Natural killer cell (primary cell): ENCODE results near the gene BAX. TPM values are rescaled to one million over a fixed set of nuclear protein-coding genes. Genes with fewer than 3 reads are reported as not detected.

Experiments used
- ATAC-seq, 3 donors: fragments of 150-1000 bp in 2 of 3; fragments of 200-7000 bp in 1 of 3; cut with Tn5 transposase; 1 replicate in 1 of 3; 2 replicates in 2 of 3; pipeline ENCODE4 v1.10.0; 2021; ENCODE audit warnings: mild to moderate bottlenecking in 2 of 3, moderate library complexity in 2 of 3
- DNase-seq, 2 donors: peaks; one replicate each; pipeline versions ENCODE4 v3.0.0 to v3.0.0-alpha.2; 2013 to 2021; ENCODE audit warnings: mixed read lengths in 1 of 2
- H3K27ac ChIP-seq: one replicate; pipeline ENCODE4 v1.5.1; 2013; ENCODE audit warnings: mild to moderate bottlenecking, low read length
- H3K27me3 ChIP-seq: one replicate; pipeline ENCODE4 v1.6.1; 2013; ENCODE audit warnings: low read length; ENCODE audit not compliant: control insufficient read depth, insufficient read depth
- H3K36me3 ChIP-seq: one replicate; pipeline ENCODE4 v1.6.1; 2013; ENCODE audit warnings: low read length; ENCODE audit not compliant: control insufficient read depth, insufficient read depth
- H3K4me1 ChIP-seq: one replicate; pipeline ENCODE4 v1.6.1; 2013; ENCODE audit warnings: low read length; ENCODE audit not compliant: control insufficient read depth, insufficient read depth
- H3K4me3 ChIP-seq: one replicate; pipeline ENCODE4 v1.5.1; 2013; ENCODE audit warnings: low read length
- H3K9me3 ChIP-seq: one replicate; pipeline ENCODE4 v1.6.1; 2013; ENCODE audit warnings: low read length; ENCODE audit not compliant: control insufficient read depth, insufficient read depth
- H3K27ac Mint-ChIP-seq, 2 donors: one replicate each; pipeline ENCODE4 v1.8.0; 2022; ENCODE audit warnings: mild to moderate bottlenecking in 2 of 2, mixed read lengths in 2 of 2, moderate library complexity in 1 of 2
- H3K27me3 Mint-ChIP-seq, 2 donors: one replicate each; pipeline ENCODE4 v1.8.0; 2022; ENCODE audit warnings: low read depth in 2 of 2, mixed read lengths in 2 of 2
- H3K36me3 Mint-ChIP-seq: one replicate; pipeline ENCODE4 v1.8.0; 2022; ENCODE audit warnings: mixed read lengths
- H3K4me1 Mint-ChIP-seq, 2 donors: one replicate each; pipeline ENCODE4 v1.8.0; 2022; ENCODE audit warnings: mixed read lengths in 2 of 2
- H3K4me3 Mint-ChIP-seq: one replicate; pipeline ENCODE4 v1.8.0; 2022; ENCODE audit warnings: mild to moderate bottlenecking, moderate library complexity, mixed read lengths
- H3K9me3 Mint-ChIP-seq, 2 donors: one replicate each; pipeline ENCODE4 v1.8.0; 2022; ENCODE audit warnings: mixed read lengths in 2 of 2
- CTCF ChIP-seq: fragments of 200-600 bp; IDR thresholded peaks from one replicate; pipeline ENCODE4 v1.8.0; 2022; ENCODE audit warnings: antibody characterized with exemption
- WGBS: methylation state at CpG from one replicate; pipeline ENCODE4 v1.1.7; 2013; ENCODE audit warnings: missing lambda C conversion rate; ENCODE audit not compliant: insufficient coverage; 5-methylcytosine and 5-hydroxymethylcytosine counted together
- intact Hi-C: fragments of 100-400 bp; cut with micrococcal nuclease; formaldehyde crosslinking; loops from one replicate; pipeline ENCODE4 v1.14.2; 2022
- total RNA-seq, 4 donors: library from RNA; stranded (reverse); fragments of 120-200 nt in 1 of 4; gene quantifications; one replicate each; pipeline versions ENCODE4 v1.2.3 to v1.2.4, GENCODE V29; 2013 to 2022

The BAX gene
- 100 to 1,000 TPM; 117 to 133 (median 120) TPM for total RNA-seq
- total RNA-seq (2013) = 64.9 TPM

GRCh38 chr19:48954595-48955307 lies at the start of gene BAX:
Gene BAX, plus strand, starts transcription at chr19:48954875. Its CDS starts 54 bp downstream, at chr19:48954929.
- Histone ChIP-seq H3K36me3 (no peaks in the 10 kb centered on the region), H3K4me3 (peak within 1 kb of the TSS; percentile 100)

DNA sequence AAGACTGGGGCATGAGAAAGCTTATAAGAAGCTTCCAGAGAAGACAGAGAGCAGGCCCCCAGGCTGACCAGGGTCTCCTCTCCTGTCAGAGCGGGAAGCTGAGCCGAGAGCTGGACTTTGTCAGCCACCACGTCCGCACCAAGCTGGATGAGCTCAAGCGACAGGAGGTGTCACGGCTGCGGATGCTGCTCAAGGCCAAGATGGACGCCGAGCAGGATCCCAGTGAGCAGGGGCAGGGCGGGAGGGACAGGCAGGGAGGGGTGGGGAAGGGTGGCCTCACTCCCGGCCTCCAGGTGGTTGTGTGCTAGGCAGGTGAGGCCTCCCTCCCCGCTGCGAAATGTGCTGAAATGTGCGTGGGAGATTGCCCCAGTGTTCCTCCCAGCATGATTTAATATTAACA lies 49.0 kb upstream of the BAX start:
- WGBS = 99% methylated on average over 11 of the region's 14 CpGs
- intact Hi-C loops = no loop called here

More at GRCh38 chr19:48954595-48955307, at the start of gene BAX:
- H3K9me3 ChIP-seq = no peaks in the 10 kb centered on the region
- Mint-ChIP-seq H3K4me1 (peaks cover 14 to 20% of the 10 kb centered on the region in 2 donors), H3K4me3 (peak within 1 kb of the TSS; percentile 93), H3K27me3 (no peaks in the 10 kb centered on the region), H3K9me3 (no peaks in the 10 kb centered on the region), H3K36me3 (no peaks in the 10 kb centered on the region), H3K27ac (peak within 1 kb of the TSS; percentile 79 to 85)
- TF ChIP-seq CTCF = no peak
- WGBS = under 1% methylated on average over 71 of the region's 71 CpGs
- intact Hi-C loops = loop anchor here (1.0 kb wide), 1 partner anchor 11 kb away; the partner anchor contains the start of gene FTL
- peak; percentile 86 to 93 (median 91) for ATAC-seq
- peaks cover 18% of the 10 kb centered on the region for H3K4me1 ChIP-seq
- DNase-seq = peak; percentile 82 to 91
- H3K27me3 ChIP-seq = no peaks in the 10 kb centered on the region
- H3K27ac ChIP-seq = peak within 1 kb of the TSS; percentile 92

DNA sequence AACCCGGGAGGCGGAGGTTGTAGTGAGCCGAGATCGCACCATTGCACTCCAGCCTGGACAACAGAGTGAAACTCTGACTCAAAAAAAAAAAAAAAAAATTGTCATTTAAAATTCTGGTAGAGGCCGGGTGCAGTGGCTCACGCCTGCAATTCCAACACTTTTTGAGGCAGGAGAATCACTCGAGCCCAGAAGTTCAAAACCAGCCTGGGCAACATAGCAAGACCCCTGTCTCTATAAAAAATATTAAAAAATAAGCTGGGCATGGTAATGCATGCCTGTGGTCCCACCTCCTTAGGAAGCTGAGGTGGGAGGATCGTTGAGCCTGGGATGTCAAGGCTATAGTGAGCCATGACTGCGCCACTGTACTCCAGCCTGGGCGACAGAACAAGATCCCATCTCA lies 48.4 kb upstream of the BAX start:
- peaks cover 14% of the 10 kb centered on the region for H3K4me1 ChIP-seq
- no peaks in the 10 kb centered on the region for H3K36me3 Mint-ChIP-seq
- H3K4me3 Mint-ChIP-seq = no peak overlapping the region

More for the DNA sequence above, 49.0 kb upstream of the BAX start:
- Mint-ChIP-seq H3K9me3 (no peaks in the 10 kb centered on the region), H3K27ac (no peak overlapping the region), H3K4me3 (no peak overlapping the region), H3K36me3 (no peaks in the 10 kb centered on the region), H3K27me3 (no peaks in the 10 kb centered on the region), H3K4me1 (peaks cover 13 to 14% of the 10 kb centered on the region in 2 donors)
- no peaks in the 10 kb centered on the region for H3K27me3 ChIP-seq
- H3K4me3 ChIP-seq = no peak overlapping the region
- peaks cover 29% of the 10 kb centered on the region for H3K36me3 ChIP-seq
- no peak overlapping the region for H3K27ac ChIP-seq
- no peak for ATAC-seq
- TF ChIP-seq CTCF = no peak
- H3K9me3 ChIP-seq = no peaks in the 10 kb centered on the region
- peaks cover 21% of the 10 kb centered on the region for H3K4me1 ChIP-seq
- DNase-seq = no peak

More for the DNA sequence above, 48.4 kb upstream of the BAX start:
- intact Hi-C loops = no loop called here
- H3K9me3 ChIP-seq = no peaks in the 10 kb centered on the region
- DNase-seq = no peak
- no peak for ATAC-seq
- H3K27me3 ChIP-seq = no peaks in the 10 kb centered on the region
- no peak overlapping the region for H3K27ac ChIP-seq
- Mint-ChIP-seq H3K9me3 (no peaks in the 10 kb centered on the region), H3K27ac (no peak overlapping the region), H3K4me1 (peaks cover 7% of the 10 kb centered on the region in 2 donors), H3K27me3 (no peaks in the 10 kb centered on the region)
- 98% methylated on average over 10 of the region's 10 CpGs for WGBS
- H3K4me3 ChIP-seq = no peak overlapping the region
- H3K36me3 ChIP-seq = peaks cover 35% of the 10 kb centered on the region
- TF ChIP-seq CTCF = no peak
